ENCODE measurements around the gene POMGNT2.

- TF ChIP-seq POLR2A (IDR thresholded peaks at IDR 0.05; ENCODE audit: low read length) (no peak), GATA1 (IDR thresholded peaks at IDR 0.05; ENCODE audit: low read depth, low read length) (no peak)
These were observed 62.7 kb downstream of the POMGNT2 start for GRCh38 chr3:43043071-43043766.

All from erythroblast (primary cell).